ENCODE measurements around the gene OSBPL9. TPM values are rescaled to one million over a fixed set of nuclear protein-coding genes. Genes with fewer than 3 reads are reported as not detected.
A peak's percentile ranks its signal among the peaks of the same experiment; 100 is the strongest.
"Not testable (repeated sequence)": the region's sequence is repeated elsewhere in the genome, so short reads cannot be mapped to it uniquely, and the experiment has no call there.

Gene OSBPL9
- total and polyA plus RNA-seq, 8 donors: 63.1 to 139 (median 114) TPM

DNA sequence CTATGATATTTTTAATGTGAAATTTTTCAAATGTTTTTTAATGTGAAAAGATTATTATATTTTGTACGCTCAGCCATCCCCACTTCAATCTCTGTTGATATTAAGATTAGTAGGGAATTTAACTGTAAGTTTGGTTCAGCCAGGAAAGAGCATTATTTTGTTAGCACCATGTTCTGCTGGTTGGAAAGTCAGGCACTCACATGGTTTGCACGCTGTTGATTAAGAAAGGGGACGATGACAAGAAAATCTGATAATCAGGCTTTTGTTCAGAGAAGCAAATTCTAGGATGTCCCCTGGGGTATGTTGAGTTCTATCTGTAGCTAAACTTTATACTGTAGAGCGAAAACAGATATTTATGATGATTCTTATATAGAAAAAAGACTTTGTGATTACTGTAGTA, 115.1 kb downstream of the OSBPL9 start:
- peaks cover 17 to 49% of the 10 kb centered on the region in 2 donors for H3K4me1 ChIP-seq
- ATAC-seq: no peak

DNA sequence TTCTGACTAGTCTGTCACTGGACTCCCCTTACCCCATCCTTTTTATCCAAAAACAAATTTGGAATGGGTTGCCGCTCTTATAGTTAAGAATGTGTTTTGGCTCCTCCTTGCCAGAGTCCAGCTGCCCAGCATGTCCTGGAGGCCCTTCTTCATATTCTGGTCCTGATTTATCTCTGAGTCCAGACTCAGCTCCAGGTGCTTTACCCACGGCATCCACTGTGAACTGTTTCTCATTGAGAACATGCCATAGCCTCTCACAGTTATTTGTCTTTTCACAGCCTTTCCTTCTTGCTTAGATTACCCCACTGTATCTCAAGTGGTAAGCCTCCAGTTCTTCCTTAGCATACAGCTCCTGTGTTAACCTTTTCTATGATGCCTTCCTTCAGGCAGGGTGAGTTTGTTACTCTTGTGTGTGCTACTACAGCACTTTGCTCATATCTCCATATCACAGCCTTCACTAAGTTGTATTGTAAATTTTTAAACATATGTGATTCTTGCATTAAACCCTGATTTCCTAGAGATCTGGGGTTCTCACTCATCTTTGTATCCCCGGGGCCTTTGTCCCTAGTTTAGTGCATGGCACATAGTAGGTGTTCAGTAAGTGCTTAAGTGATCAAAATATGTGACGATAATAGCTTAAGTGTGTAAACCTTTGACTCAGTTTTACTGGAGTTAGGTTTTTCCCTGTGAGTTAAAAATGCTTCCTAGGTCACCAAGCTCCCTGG, 116.0 kb downstream of the OSBPL9 start:
- no peak for DNase-seq
- no peak for ATAC-seq
- no peaks in the 10 kb centered on the region for H3K27me3 ChIP-seq
- peak overlapping the region in 1 of 2 donors; percentile 57 for H3K27ac ChIP-seq
- no peak overlapping the region for H3K4me3 ChIP-seq
- intact Hi-C loops (cut with DNase I): no loop called here
- TF ChIP-seq, protein P1, sequence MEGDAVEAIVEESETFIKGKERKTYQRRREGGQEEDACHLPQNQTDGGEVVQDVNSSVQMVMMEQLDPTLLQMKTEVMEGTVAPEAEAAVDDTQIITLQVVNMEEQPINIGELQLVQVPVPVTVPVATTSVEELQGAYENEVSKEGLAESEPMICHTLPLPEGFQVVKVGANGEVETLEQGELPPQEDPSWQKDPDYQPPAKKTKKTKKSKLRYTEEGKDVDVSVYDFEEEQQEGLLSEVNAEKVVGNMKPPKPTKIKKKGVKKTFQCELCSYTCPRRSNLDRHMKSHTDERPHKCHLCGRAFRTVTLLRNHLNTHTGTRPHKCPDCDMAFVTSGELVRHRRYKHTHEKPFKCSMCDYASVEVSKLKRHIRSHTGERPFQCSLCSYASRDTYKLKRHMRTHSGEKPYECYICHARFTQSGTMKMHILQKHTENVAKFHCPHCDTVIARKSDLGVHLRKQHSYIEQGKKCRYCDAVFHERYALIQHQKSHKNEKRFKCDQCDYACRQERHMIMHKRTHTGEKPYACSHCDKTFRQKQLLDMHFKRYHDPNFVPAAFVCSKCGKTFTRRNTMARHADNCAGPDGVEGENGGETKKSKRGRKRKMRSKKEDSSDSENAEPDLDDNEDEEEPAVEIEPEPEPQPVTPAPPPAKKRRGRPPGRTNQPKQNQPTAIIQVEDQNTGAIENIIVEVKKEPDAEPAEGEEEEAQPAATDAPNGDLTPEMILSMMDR (IDR thresholded peaks at IDR 0.05): no peak
- no peaks in the 10 kb centered on the region for H3K36me3 ChIP-seq
- H3K4me1 ChIP-seq: peaks cover 19 to 52% of the 10 kb centered on the region in 2 donors
- H3K9me3 ChIP-seq: no peaks in the 10 kb centered on the region

More for the DNA sequence above, 115.1 kb downstream of the OSBPL9 start:
- Histone ChIP-seq H3K9me3 (no peaks in the 10 kb centered on the region), H3K36me3 (no peaks in the 10 kb centered on the region), H3K27me3 (no peaks in the 10 kb centered on the region), H3K27ac (no peak overlapping the region), H3K4me3 (no peak overlapping the region)
- TF ChIP-seq, protein P1 (IDR thresholded peaks at IDR 0.05): no peak
- no peak for DNase-seq
- intact Hi-C loops (cut with DNase I): no loop called here

DNA sequence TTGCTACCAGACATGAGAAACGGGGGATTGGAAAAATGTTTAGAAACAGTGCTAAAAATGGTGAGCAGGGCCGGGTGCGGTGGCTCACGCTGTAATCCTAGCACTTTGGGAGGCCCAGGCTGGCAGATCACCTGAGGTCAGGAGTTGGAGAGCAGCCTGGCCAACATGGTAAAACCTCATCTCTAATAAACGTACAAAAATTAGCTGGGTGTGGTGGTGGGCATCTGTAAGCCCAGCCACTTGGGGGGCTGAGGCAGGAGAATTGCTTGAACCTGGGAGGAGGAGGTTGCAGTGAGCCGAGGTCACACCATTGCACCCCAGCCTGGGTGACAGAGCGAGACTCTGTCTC, 116.5 kb downstream of the OSBPL9 start:
- H3K27me3 ChIP-seq; DNase-seq; H3K9me3 ChIP-seq; H3K36me3 ChIP-seq; H3K4me3 ChIP-seq; intact Hi-C loops (cut with DNase I); ATAC-seq: not testable (repeated sequence)
- peaks cover 19 to 47% of the 10 kb centered on the region in 2 donors for H3K4me1 ChIP-seq
- peak overlapping the region; percentile 16 to 57 for H3K27ac ChIP-seq

DNA sequence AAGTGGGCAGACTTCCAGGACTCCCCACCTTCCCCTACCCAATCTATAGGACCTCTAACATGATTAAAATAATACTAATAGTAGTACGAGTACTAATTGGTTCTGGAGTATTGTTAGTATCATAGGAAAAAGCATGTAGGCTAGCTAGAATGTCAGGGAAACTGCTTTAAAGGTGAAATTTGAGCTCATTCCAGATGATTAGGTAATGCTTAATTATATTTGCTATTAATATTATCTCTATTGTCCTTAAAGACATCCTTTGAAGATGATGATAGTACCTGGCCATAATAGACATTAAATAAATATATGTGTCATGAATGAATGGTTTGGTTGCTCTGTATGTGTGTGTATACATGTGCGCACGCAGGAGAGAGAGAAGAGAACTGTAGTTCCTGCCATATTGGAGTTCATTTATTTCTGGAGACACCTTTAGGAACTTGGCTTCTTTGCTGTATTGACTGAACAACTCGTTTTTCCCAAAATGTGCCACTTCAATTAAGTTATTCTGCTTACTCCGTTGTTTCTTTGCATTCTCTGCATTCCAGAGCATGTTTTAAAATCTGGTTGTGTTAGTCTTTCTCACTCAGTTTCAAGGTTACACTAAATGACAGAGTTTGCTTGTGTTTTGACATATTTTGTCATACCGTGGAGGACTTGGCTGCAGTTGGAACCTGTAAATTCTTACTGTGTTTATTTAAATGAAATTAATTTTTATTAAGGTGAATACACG, 117.1 kb downstream of the OSBPL9 start:
- Histone ChIP-seq H3K27ac (peak overlapping the region; percentile 16 to 57), H3K4me1 (peaks cover 19 to 41% of the 10 kb centered on the region in 2 donors)

DNA sequence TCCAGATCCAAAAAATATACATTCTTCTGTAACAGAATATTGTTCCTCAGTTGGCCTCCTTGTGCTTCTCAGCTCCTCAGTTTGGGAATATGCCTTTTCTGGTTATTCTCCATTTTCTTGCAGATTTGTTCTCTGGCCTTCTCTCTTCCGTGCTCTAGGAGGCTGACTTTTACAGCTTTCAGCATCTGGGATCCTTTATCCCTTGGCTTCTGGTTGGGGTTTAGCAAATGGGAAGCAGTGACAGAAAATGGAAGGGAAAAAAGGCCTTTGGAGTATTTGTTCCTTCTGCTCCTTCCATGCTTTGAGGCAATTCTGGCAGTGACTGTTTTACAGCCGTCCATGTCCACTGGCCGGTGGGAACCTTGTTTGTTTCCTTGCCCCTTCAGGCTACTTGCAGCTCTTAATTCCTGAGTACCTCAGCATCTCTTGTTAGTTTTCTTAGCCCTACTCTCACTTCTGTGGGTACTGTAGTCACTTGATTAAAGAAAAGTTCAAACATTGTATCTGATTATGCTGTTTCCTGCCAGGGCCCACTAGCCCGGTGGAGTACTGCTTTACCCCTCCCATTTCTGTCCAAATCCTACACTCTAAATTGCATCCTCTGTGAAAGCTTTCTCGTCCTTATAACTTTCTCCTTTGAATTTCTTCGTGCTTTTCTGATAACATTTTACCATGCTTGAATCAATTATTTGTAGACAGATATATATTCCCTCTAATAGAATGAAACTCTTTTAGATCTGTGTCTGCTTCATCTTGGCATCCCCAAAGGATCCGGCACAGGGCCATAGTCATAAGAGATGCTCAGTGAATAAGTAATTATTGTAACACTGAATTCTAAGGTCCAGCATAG, 118.2 kb downstream of the OSBPL9 start:
- peak overlapping the region; percentile 11 to 57 for H3K27ac ChIP-seq
- peaks cover 19 to 37% of the 10 kb centered on the region in 2 donors for H3K4me1 ChIP-seq
- no peaks in the 10 kb centered on the region for H3K36me3 ChIP-seq
- no peaks in the 10 kb centered on the region for H3K9me3 ChIP-seq
- DNase-seq (no peak), ATAC-seq (peak; percentile 24)
- intact Hi-C loops (cut with DNase I): no loop called here
- H3K27me3 ChIP-seq: no peaks in the 10 kb centered on the region
- no peak overlapping the region for H3K4me3 ChIP-seq
- TF ChIP-seq, protein P1 (IDR thresholded peaks at IDR 0.05): no peak

More for the DNA sequence above, 117.1 kb downstream of the OSBPL9 start:
- DNase-seq: peak in 1 of 4 donors; percentile 28
- Histone ChIP-seq H3K36me3 (no peaks in the 10 kb centered on the region), H3K27me3 (no peaks in the 10 kb centered on the region), H3K4me3 (no peak overlapping the region), H3K9me3 (no peaks in the 10 kb centered on the region)
- no peak for ATAC-seq
- intact Hi-C loops (cut with DNase I): no loop called here
- TF ChIP-seq, protein P1 (IDR thresholded peaks at IDR 0.05): no peak
